Ectodermal cell (in vitro differentiated cells): Measurements from ENCODE around the gene KCNH3.
"Not testable (repeated sequence)": the region's sequence is repeated elsewhere in the genome, so short reads cannot be mapped to it uniquely, and the experiment has no call there.

Source experiments
- H3K27ac ChIP-seq: 2 replicates; pipeline ENCODE4 v1.7.0; 2013; ENCODE audit warnings: mild to moderate bottlenecking, low read depth, low read length; ENCODE audit not compliant: insufficient read depth, poor library complexity, severe bottlenecking
- H3K27me3 ChIP-seq: 2 replicates; pipeline ENCODE4 v1.7.0; 2013; ENCODE audit warnings: mild to moderate bottlenecking, low read length; ENCODE audit not compliant: insufficient read depth, control insufficient read depth, poor library complexity, severe bottlenecking
- H3K36me3 ChIP-seq: one replicate; pipeline ENCODE4 v1.7.0; 2013; ENCODE audit warnings: low read length; ENCODE audit not compliant: control insufficient read depth, insufficient read depth
- H3K4me1 ChIP-seq: one replicate; pipeline ENCODE4 v1.7.0; 2013; ENCODE audit warnings: low read length; ENCODE audit not compliant: control insufficient read depth, insufficient read depth
- H3K4me3 ChIP-seq: 2 replicates; pipeline ENCODE4 v1.7.0; 2013; ENCODE audit warnings: low read depth, low read length, control low read depth; ENCODE audit not compliant: insufficient read depth
- H3K9me3 ChIP-seq: 2 replicates; pipeline ENCODE4 v1.7.0; 2013; ENCODE audit warnings: mild to moderate bottlenecking, low read length, moderate library complexity; ENCODE audit not compliant: control insufficient read depth
- WGBS, 2 experiments: methylation state at CpG; one replicate each; pipeline ENCODE4 v1.1.7; 2013; ENCODE audit warnings: missing lambda C conversion rate in 2 of 2; 5-methylcytosine and 5-hydroxymethylcytosine counted together

KCNH3 gene

DNA sequence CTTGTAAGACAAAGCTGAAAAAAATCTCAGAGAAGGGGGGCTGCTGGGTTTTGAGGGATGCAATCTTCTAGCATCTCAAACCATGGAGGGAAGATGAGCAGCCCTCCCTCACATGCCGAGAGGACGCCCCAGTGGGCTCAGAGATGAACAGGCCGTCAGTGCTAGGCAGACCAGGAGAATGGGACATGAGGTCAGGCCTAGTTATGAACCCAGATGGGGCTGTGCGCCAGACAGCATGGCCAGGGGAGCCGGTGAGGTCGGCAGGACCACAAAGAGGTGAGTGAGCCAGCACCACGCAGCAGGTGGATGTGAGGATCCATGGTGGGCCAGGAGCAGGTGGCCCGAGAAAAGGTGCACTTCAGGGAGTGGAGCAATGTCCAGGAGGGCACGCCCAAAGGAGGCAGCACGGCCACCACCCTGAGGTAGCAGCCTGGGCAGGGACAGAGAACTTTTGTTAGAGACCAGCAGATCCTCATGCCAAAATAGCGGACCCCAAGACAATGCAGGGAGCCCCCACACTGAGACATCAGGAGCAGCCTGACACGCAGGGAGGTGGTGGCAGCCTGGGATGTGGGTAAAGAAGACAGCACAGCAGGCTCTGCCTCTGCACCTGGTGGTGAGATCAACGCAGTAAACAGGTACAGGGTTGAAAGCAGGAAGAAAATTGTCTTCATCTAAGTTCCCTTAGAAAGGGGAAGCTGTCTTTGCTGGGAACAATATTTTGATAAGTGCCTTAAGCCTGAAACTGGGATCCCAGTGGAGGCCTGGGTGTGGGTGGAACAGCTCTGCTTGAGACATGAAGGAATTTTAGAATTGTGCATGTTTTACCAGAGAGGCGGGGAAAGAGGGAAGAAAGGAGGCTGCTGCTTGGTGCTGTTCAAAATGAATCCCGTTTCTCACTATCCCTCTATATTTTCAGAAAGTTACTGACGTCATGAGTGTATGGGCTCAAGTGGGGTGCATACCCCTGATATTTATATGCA is 46.9 kb downstream of the KCNH3 start:
- H3K4me3 ChIP-seq, result no peak overlapping the region
- H3K27ac ChIP-seq, result no peak overlapping the region
- no peaks in the 10 kb centered on the region for H3K9me3 ChIP-seq
- H3K27me3 ChIP-seq, result no peaks in the 10 kb centered on the region
- H3K4me1 ChIP-seq, result peaks cover 8% of the 10 kb centered on the region
- H3K36me3 ChIP-seq, result no peaks in the 10 kb centered on the region
- 91 to 93% methylated on average over 16 of the region's 16 CpGs for WGBS, 2 experiments

GRCh38 chr12:49587174-49587908 is 48.5 kb downstream of the KCNH3 start:
- Histone ChIP-seq H3K27me3 (no peaks in the 10 kb centered on the region), H3K4me3 (no peak overlapping the region), H3K9me3 (no peaks in the 10 kb centered on the region), H3K27ac (no peak overlapping the region), H3K36me3 (no peaks in the 10 kb centered on the region), H3K4me1 (no peaks in the 10 kb centered on the region)
- WGBS, 2 experiments, result 95% methylated on average over 11 of the region's 11 CpGs

- no peaks in the 10 kb centered on the region for H3K9me3 ChIP-seq
- no peaks in the 10 kb centered on the region for H3K36me3 ChIP-seq
- H3K27me3 ChIP-seq, result no peaks in the 10 kb centered on the region
- no peaks in the 10 kb centered on the region for H3K4me1 ChIP-seq
- no peak overlapping the region for H3K27ac ChIP-seq
- no peak overlapping the region for H3K4me3 ChIP-seq
- WGBS, 2 experiments, result 94% methylated on average over 7 of the region's 7 CpGs
Measured at GRCh38 chr12:49588281-49588680, 49.5 kb downstream of the KCNH3 start.

DNA sequence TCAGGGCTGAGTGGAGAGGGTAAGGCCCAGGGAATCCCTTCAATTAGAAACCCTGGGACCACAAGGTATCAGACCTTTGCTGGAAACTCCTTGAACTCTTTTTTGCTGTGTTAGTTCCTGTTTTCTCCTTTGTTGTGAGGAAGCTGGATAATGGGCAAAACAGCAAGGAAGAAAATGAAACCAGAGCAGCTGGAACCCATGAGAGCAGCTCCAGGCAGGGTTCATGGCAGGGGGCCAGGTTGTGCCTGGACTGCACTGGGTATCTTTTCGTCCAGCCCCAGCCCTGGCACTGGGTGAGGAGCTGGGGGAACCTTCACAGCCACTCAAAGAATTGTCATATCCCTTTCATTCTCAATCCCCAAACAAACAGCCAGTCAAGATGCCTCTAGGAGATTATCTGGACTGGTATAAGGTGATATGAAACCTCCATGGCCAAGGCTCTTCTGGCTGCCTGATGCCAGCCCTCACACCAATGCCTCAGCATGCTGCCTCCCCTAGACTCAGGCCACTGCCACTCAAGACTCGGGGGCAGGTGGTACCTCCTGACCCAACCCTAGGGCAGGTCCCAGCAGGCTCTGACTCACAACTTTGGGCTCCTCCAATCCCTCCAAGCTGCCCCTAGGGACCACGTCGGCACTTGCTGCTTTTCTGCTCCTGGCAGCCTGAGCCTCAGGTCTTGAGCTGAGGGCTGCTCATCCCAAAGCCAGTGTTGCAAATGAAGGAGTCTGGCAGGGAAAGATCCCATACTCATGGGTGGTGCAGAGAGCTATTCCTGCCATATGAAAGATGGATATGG is 50.1 kb downstream of the KCNH3 start:
- H3K36me3 ChIP-seq, result no peaks in the 10 kb centered on the region
- H3K27me3 ChIP-seq, result no peaks in the 10 kb centered on the region
- no peaks in the 10 kb centered on the region for H3K9me3 ChIP-seq
- no peaks in the 10 kb centered on the region for H3K4me1 ChIP-seq
- no peak overlapping the region for H3K4me3 ChIP-seq
- no peak overlapping the region for H3K27ac ChIP-seq
- WGBS, 2 experiments, result 87 to 94% methylated on average over 4 of the region's 4 CpGs

- no peaks in the 10 kb centered on the region for H3K36me3 ChIP-seq
- no peak overlapping the region for H3K27ac ChIP-seq
- H3K27me3 ChIP-seq, result no peaks in the 10 kb centered on the region
- no peaks in the 10 kb centered on the region for H3K9me3 ChIP-seq
- H3K4me3 ChIP-seq, result no peak overlapping the region
- H3K4me1 ChIP-seq, result peaks cover 6% of the 10 kb centered on the region
- 92 to 93% methylated on average over 10 of the region's 10 CpGs for WGBS, 2 experiments
Measured at GRCh38 chr12:49598527-49598926, 59.7 kb downstream of the KCNH3 start.

DNA sequence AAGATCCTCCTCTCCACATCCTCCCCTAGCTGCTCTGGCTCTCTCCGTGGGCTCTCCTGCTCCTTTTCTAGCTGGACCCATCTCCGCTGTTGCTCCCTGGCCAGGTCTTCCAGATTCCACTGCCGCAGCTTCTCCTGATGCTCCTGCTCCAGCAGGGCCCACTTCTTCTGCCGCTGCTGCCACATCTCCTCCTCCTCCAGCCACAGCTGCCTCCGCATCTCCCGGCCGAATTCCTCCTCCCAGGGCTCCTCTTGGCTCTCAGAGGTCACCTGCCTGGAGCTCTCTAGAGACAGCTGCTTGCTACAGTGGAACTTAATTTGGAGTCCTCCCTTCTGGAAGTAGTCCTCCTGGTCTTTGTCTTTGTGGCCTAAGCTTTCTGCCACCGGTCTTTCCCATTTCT is 61.1 kb downstream of the KCNH3 start:
- WGBS, 2 experiments, result 92 to 95% methylated on average over 8 of the region's 8 CpGs
- Histone ChIP-seq H3K4me3 (no peak overlapping the region), H3K9me3 (no peaks in the 10 kb centered on the region), H3K27ac (no peak overlapping the region), H3K36me3 (no peaks in the 10 kb centered on the region), H3K4me1 (peaks cover 6% of the 10 kb centered on the region), H3K27me3 (no peaks in the 10 kb centered on the region)

- H3K27ac ChIP-seq, result no peak overlapping the region
- H3K4me1 ChIP-seq, result no peaks in the 10 kb centered on the region
- H3K9me3 ChIP-seq, result no peaks in the 10 kb centered on the region
- 90 to 94% methylated on average over 1 of the region's 1 CpG for WGBS, 2 experiments
- no peaks in the 10 kb centered on the region for H3K27me3 ChIP-seq
- H3K4me3 ChIP-seq, result no peak overlapping the region
- H3K36me3 ChIP-seq, result no peaks in the 10 kb centered on the region
Measured at GRCh38 chr12:49603721-49604120, 64.9 kb downstream of the KCNH3 start.

- no peaks in the 10 kb centered on the region for H3K36me3 ChIP-seq
- H3K27ac ChIP-seq, result no peak overlapping the region
- no peak overlapping the region for H3K4me3 ChIP-seq
- no peaks in the 10 kb centered on the region for H3K4me1 ChIP-seq
- H3K27me3 ChIP-seq, result no peaks in the 10 kb centered on the region
- no peaks in the 10 kb centered on the region for H3K9me3 ChIP-seq
- whole genome bisulfite sequencing, 2 experiments, result 75 to 80% methylated on average over 5 of the region's 5 CpGs
Measured at GRCh38 chr12:49604856-49605255, 66.0 kb downstream of the KCNH3 start.

- not testable (repeated sequence) for H3K27ac ChIP-seq, H3K4me3 ChIP-seq, H3K36me3 ChIP-seq, H3K9me3 ChIP-seq, H3K27me3 ChIP-seq, H3K4me1 ChIP-seq
- 92 to 93% methylated on average over 4 of the region's 4 CpGs for WGBS, 2 experiments
Measured at GRCh38 chr12:49605539-49605938, 66.7 kb downstream of the KCNH3 start, which contains the start of gene FAM186B. FAM186B (minus strand) TSS chr12:49605639; CDS start chr12:49605477, 162 bp downstream.
